Activated CD4-positive, alpha-beta memory T cell treated with anti-CD3 and anti-CD28 coated beads, Interleukin-2, amount 10 ng/mL, durations not matched to agents 7 days and 5 days (primary cell): ENCODE results near the gene ARHGAP8. TPM values are rescaled to one million over a fixed set of nuclear protein-coding genes. Genes with fewer than 3 reads are reported as not detected.
"Not testable (repeated sequence)": the region's sequence is repeated elsewhere in the genome, so short reads cannot be mapped to it uniquely, and the experiment has no call there.

Source experiments
- CTCF ChIA-PET: fragments of 350-600 bp; sonication (Branson Sonifier 250); formaldehyde crosslinking; loops from one replicate; lab custom pipeline; 2021; ENCODE audit warnings: antibody characterized with exemption, inconsistent platforms; lab: Charles Lee
- POLR2A ChIA-PET: fragments of 350-600 bp; sonication (Branson Sonifier 250); formaldehyde crosslinking; loops from one replicate; lab custom pipeline; 2021; ENCODE audit warnings: antibody characterized with exemption; lab: Charles Lee
- DNase-seq: peaks from one replicate; pipeline ENCODE4 v3.0.0-alpha.2; 2020
- H3K27ac Mint-ChIP-seq: one replicate; pipeline ENCODE4 v1.8.0; 2021; ENCODE audit warnings: mild to moderate bottlenecking, mixed read lengths
- H3K27me3 Mint-ChIP-seq: one replicate; pipeline ENCODE4 v1.8.0; 2021; ENCODE audit warnings: mixed read lengths
- H3K36me3 Mint-ChIP-seq: one replicate; pipeline ENCODE4 v1.8.0; 2021; ENCODE audit warnings: low read depth, mixed read lengths
- H3K4me1 Mint-ChIP-seq: one replicate; pipeline ENCODE4 v1.8.0; 2021; ENCODE audit warnings: mixed read lengths
- H3K4me3 Mint-ChIP-seq: one replicate; pipeline ENCODE4 v1.8.0; 2021; ENCODE audit warnings: mild to moderate bottlenecking, mixed read lengths
- H3K9me3 Mint-ChIP-seq: one replicate; pipeline ENCODE4 v1.8.0; 2021; ENCODE audit warnings: mixed read lengths
- total RNA-seq, 2 experiments: library from RNA; stranded (reverse); gene quantifications; one replicate each; pipeline ENCODE4 v1.2.3, GENCODE V29; 2021

Gene ARHGAP8
- total RNA-seq, 2 experiments from 2014 or later, result 0.70 to 0.78 TPM

DNA sequence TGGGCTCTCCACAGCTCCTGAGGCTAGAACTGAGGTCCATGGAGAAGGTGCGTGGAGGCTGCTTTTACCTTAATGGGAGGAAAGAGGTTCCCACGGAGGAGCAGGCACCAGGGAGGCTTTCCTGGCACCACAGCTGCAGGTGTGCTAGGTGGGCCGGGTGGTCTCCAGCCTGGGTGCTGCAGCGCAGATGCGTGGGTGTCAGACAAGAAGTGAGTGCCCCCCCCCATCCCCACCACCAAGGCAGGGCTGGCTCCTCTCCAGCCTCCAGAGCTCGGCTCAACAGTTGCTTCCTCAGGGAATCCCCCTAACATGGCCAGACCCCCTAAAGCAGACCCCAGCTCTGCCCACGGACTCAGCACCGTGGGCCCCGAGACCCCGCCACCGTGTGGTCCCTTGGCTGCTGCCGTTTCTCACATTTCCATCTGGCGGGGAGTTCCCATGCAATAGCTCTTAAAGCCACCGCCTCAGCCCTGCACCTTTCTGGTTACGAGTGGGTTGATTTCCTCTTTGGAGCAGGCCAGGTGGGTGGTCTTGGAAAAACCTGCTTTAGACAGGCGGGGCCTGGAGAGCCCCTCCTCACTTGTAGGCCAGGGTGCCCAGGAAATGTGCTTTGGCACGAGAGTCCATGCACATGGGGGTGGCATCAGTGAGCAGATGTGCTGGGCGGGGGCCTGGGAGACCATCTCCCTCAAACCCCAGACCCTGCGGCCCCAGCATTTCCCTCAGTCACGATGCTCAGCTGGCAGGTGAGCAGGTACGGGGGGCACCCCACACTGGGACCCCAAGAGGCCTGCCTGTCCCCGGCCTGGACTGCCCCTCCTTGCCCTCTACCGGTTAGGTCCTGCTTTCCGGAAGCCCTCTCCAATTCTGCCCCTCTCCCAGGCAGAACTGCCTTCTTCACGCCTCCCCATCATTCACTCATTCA is 93.7 kb downstream of the ARHGAP8 start:
- H3K9me3 Mint-ChIP-seq, result no peaks in the 10 kb centered on the region
- H3K27ac Mint-ChIP-seq, result no peak overlapping the region
- POLR2A ChIA-PET, result no interaction called here
- no peak for DNase-seq
- H3K27me3 Mint-ChIP-seq, result no peaks in the 10 kb centered on the region
- no peaks in the 10 kb centered on the region for H3K36me3 Mint-ChIP-seq
- H3K4me3 Mint-ChIP-seq, result no peak overlapping the region
- CTCF ChIA-PET, result no interaction called here
- no peaks in the 10 kb centered on the region for H3K4me1 Mint-ChIP-seq

GRCh38 chr22:44846726-44847275 is 94.4 kb downstream of the ARHGAP8 start:
- Mint-ChIP-seq H3K27me3 (no peaks in the 10 kb centered on the region), H3K4me3 (no peak overlapping the region), H3K9me3 (no peaks in the 10 kb centered on the region), H3K36me3 (no peaks in the 10 kb centered on the region), H3K4me1 (no peaks in the 10 kb centered on the region), H3K27ac (no peak overlapping the region)
- no peak for DNase-seq
- CTCF ChIA-PET, result no interaction called here
- POLR2A ChIA-PET, result no interaction called here

- no peaks in the 10 kb centered on the region for H3K36me3 Mint-ChIP-seq
These were observed 95.0 kb downstream of the ARHGAP8 start for GRCh38 chr22:44847380-44847779.

GRCh38 chr22:44847892-44848291 is 95.5 kb downstream of the ARHGAP8 start:
- Mint-ChIP-seq H3K4me3 (no peak overlapping the region), H3K36me3 (no peaks in the 10 kb centered on the region), H3K4me1 (no peaks in the 10 kb centered on the region), H3K9me3 (no peaks in the 10 kb centered on the region), H3K27ac (no peak overlapping the region), H3K27me3 (no peaks in the 10 kb centered on the region)
- ChIA-PET POLR2A (no interaction called here), CTCF (no interaction called here)
- DNase-seq, result no peak

More at GRCh38 chr22:44847380-44847779, 95.0 kb downstream of the ARHGAP8 start:
- ChIA-PET CTCF (no interaction called here), POLR2A (no interaction called here)
- Mint-ChIP-seq H3K27me3 (no peaks in the 10 kb centered on the region), H3K9me3 (no peaks in the 10 kb centered on the region), H3K27ac (no peak overlapping the region), H3K4me3 (no peak overlapping the region), H3K4me1 (no peaks in the 10 kb centered on the region)
- no peak for DNase-seq

DNA sequence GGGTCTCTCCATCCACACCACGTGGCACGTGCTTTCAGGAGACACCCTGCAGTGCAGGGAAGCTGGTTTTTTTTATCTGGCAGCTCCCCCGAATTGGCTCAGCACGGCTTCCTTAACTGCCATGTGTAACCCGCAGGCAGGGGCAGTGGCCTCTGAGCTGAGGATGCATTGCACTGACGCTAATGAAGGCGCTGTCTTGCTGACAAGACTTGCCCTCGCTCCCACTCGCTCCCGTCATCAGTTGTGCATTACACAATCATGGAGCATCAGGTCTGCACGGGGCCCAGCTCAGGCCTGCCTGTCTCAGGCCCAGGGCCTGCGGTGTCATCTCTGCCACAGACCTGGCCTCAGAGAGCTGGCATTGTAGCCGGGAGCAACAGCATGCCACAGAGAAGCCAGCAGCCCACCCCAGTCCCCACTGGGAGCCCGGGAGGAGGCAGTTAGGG is 95.9 kb downstream of the ARHGAP8 start:
- Mint-ChIP-seq H3K9me3 (no peaks in the 10 kb centered on the region), H3K4me3 (no peak overlapping the region), H3K27me3 (no peaks in the 10 kb centered on the region), H3K27ac (no peak overlapping the region), H3K4me1 (peaks cover 1% of the 10 kb centered on the region), H3K36me3 (no peaks in the 10 kb centered on the region)
- POLR2A ChIA-PET, result no interaction called here
- CTCF ChIA-PET, result no interaction called here
- no peak for DNase-seq

DNA sequence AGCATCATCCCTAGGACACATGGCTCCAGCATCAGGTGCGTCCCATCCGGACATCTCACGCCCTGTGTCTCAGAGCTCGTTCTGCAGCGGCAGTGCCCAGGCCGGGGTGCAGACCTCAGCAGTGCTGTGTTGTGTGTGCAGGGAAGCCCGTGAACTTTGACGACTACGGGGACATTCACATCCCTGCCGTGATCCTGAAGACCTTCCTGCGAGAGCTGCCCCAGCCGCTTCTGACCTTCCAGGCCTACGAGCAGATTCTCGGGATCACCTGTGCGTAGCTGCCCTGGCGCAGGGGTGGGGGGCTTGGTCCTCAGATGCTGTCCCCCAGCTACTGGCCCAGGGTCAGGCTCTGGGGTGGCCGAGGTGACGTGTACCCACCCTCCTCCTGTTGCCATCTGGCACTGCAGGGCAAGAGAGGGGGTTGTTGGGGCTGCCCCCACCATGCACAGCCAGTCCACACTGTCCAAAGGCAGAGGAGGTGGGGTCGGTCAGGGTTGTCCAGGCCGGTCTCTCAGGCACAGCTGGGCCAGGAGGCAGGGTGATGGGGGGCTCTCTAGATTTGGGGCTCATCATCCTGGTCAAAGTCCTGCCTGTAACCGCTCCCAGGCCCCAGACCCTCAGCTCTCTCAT is 96.5 kb downstream of the ARHGAP8 start:
- Mint-ChIP-seq H3K4me1 (peaks cover 1% of the 10 kb centered on the region), H3K36me3 (no peaks in the 10 kb centered on the region), H3K27ac (no peak overlapping the region), H3K9me3 (no peaks in the 10 kb centered on the region), H3K4me3 (no peak overlapping the region), H3K27me3 (no peaks in the 10 kb centered on the region)
- DNase-seq, result no peak
- POLR2A ChIA-PET, result no interaction called here
- CTCF ChIA-PET, result no interaction called here

- Mint-ChIP-seq H3K4me3 (no peak overlapping the region), H3K27ac (no peak overlapping the region), H3K9me3 (no peaks in the 10 kb centered on the region), H3K27me3 (no peaks in the 10 kb centered on the region), H3K4me1 (peaks cover 1% of the 10 kb centered on the region), H3K36me3 (no peaks in the 10 kb centered on the region)
- ChIA-PET POLR2A (no interaction called here), CTCF (interaction anchor here (0.7 kb wide), 1 partner anchor 76 kb away, joined by 5 read pairs; no protein-coding TSS in a partner anchor)
- DNase-seq, result no peak
These were observed 98.6 kb downstream of the ARHGAP8 start for GRCh38 chr22:44850946-44851345.

DNA sequence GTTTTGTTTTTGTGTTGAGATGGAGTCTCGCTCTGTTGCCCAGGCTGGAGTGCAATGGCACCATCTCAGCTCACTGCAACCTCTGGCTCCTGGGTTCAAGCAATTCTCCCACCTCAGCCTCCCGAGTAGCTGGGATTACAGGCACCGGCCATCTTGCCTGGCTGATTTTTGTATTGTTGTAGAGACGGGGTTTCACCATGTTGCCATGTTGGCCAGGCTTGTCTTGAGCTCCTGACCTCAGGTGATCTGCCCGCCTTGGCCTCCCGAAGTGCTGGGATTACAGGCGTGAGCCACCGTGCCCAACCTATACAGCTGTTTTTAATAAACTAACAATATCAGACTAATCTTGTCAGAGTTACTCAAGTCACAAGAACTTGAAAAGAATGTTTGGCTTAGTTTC is 102.3 kb downstream of the ARHGAP8 start:
- H3K36me3 Mint-ChIP-seq, POLR2A ChIA-PET, H3K27ac Mint-ChIP-seq, H3K4me1 Mint-ChIP-seq, H3K9me3 Mint-ChIP-seq, H3K27me3 Mint-ChIP-seq, DNase-seq, CTCF ChIA-PET, H3K4me3 Mint-ChIP-seq: not testable (repeated sequence)

DNA sequence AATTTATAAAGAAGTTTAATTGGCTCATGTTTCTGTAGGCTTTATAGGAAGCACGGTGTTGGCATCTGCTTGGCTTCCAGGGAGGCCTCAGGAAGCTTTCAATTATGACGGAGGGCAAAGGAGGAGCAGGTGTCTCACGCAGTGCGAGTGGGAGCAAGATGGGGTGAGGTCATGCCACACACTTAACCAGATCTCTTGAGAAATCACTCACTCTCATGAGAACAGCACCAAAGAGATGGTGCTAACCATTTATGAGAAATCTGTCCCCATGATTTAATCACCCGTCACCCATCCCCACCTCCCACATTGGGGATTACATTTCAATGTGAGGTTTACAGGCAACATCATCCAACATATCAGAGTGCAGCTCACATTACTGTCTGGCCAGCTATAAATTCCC is 103.5 kb downstream of the ARHGAP8 start:
- CTCF ChIA-PET, result no interaction called here
- POLR2A ChIA-PET, result no interaction called here
- Mint-ChIP-seq H3K4me3 (no peak overlapping the region), H3K36me3 (no peaks in the 10 kb centered on the region), H3K27me3 (no peaks in the 10 kb centered on the region), H3K9me3 (no peaks in the 10 kb centered on the region), H3K4me1 (peaks cover 1% of the 10 kb centered on the region), H3K27ac (no peak overlapping the region)
- DNase-seq, result no peak

GRCh38 chr22:44858819-44859218 is 106.4 kb downstream of the ARHGAP8 start:
- H3K9me3 Mint-ChIP-seq, H3K4me1 Mint-ChIP-seq, H3K27me3 Mint-ChIP-seq, DNase-seq, H3K4me3 Mint-ChIP-seq, POLR2A ChIA-PET, H3K27ac Mint-ChIP-seq, H3K36me3 Mint-ChIP-seq: not testable (repeated sequence)
- CTCF ChIA-PET, result interaction anchor here (0.6 kb wide), 1 partner anchor 522 kb away, joined by 3 read pairs; no protein-coding TSS in a partner anchor

- Mint-ChIP-seq H3K4me1 (no peaks in the 10 kb centered on the region), H3K9me3 (no peaks in the 10 kb centered on the region), H3K27me3 (no peaks in the 10 kb centered on the region), H3K27ac (no peak overlapping the region), H3K36me3 (no peaks in the 10 kb centered on the region), H3K4me3 (no peak overlapping the region)
- ChIA-PET POLR2A (no interaction called here), CTCF (no interaction called here)
- no peak for DNase-seq
These were observed 107.3 kb downstream of the ARHGAP8 start for GRCh38 chr22:44859641-44860040.

- Mint-ChIP-seq H3K4me1 (no peaks in the 10 kb centered on the region), H3K9me3 (no peaks in the 10 kb centered on the region), H3K4me3 (no peak overlapping the region), H3K27ac (no peak overlapping the region), H3K27me3 (no peaks in the 10 kb centered on the region), H3K36me3 (no peaks in the 10 kb centered on the region)
- CTCF ChIA-PET, result no interaction called here
- DNase-seq, result no peak
- POLR2A ChIA-PET, result no interaction called here
These were observed 107.9 kb downstream of the ARHGAP8 start for GRCh38 chr22:44860311-44860710.

- DNase-seq, result no peak
- ChIA-PET POLR2A (no interaction called here), CTCF (no interaction called here)
- Mint-ChIP-seq H3K27ac (no peak overlapping the region), H3K36me3 (no peaks in the 10 kb centered on the region), H3K4me3 (no peak overlapping the region), H3K9me3 (no peaks in the 10 kb centered on the region), H3K4me1 (no peaks in the 10 kb centered on the region), H3K27me3 (no peaks in the 10 kb centered on the region)
These were observed 108.9 kb downstream of the ARHGAP8 start for GRCh38 chr22:44861245-44861644.
